Measurements from ENCODE around the gene PET117. TPM values are rescaled to one million over a fixed set of nuclear protein-coding genes. Genes with fewer than 3 reads are reported as not detected.
"Not testable (repeated sequence)": the region's sequence is repeated elsewhere in the genome, so short reads cannot be mapped to it uniquely, and the experiment has no call there.

PET117 gene, protein sequence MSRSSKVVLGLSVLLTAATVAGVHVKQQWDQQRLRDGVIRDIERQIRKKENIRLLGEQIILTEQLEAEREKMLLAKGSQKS
- total RNA-seq = 10 to 100 TPM in 1 of 2 donors, 1 to 10 TPM in 1; 9.8 to 13.9 TPM

DNA sequence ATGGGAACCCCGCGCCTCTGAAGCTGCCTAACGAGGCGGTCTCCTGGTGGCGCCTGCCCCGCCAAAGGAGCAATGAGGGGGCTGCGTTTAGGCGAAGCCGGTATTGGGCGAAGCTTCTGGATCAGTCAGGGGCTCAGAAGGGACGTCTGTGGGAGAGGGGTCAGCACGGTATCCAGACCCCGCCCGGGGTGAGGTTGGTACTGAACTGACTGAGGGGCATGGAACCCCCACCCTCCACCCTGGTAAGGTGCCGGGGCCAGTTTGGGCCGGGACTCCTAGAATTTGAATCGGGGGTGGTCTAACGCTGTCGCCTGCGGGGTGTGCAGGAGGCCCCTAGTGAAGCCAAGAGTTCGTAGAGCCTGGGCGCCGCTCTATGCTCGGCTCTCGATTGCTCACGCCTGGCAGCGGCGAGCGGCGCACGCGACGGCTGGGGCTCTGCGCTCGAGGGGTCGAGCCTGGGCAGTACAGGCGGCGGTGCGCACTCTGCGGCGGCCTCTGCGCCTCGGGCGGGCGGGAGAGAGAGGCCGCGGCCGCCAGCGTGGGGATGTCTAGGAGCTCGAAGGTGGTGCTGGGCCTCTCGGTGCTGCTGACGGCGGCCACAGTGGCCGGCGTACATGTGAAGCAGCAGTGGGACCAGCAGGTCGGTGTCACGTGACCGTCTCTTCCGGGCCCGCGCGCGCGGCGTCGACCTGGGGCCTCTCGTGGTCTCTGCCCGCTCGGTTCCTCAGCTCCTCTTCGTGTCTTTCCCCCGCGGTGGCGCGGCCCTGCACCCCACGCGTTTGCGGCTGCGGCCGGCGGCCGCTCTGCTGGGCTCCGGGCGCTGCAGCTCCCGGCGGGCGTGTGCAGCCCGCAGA is at the start of gene PET117, which contains the start of gene KAT14:
Gene PET117 (plus strand): TSS at position 452 of the 854 bp plus-strand sequence. CDS start 93 bp downstream, at position 545.
Gene KAT14 (plus strand): TSS at position 452 of the 854 bp plus-strand sequence. CDS start 4,798 bp downstream, outside the sequence.
- ATAC-seq (peak; percentile 88 to 91), DNase-seq (ENCODE audit: low spot score in 2 of 2) (peak; percentile 93 to 96)
- H3K36me3 Mint-ChIP-seq = peaks cover 12 to 14% of the 10 kb centered on the region in 2 donors
- no peaks in the 10 kb centered on the region for H3K9me3 Mint-ChIP-seq
- H3K27ac Mint-ChIP-seq = peak within 1 kb of the TSS; percentile 86 to 88

DNA sequence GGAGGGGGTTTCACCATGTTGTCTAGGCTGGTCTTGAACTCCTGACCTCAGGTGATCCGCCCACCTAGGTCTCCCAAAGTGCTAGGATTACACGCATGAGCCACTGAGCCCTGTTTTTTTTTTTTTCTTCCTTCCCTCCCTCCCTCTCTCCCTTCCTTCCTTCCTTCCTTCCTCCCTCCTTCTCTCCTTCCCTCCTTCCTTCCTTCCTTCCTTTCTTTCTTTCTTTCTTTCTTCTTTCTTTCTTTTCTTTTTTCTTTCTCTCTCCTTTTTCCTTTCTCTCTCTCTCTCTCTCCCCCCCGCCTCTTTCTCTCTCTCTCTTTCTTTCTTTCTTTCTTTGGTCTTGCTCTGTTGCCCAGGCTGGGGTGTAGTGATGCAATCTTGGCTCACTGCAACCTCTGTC is 49.4 kb upstream of the PET117 start:
- H3K27ac Mint-ChIP-seq; DNase-seq (ENCODE audit: low spot score in 2 of 2); H3K36me3 Mint-ChIP-seq; ATAC-seq; H3K9me3 Mint-ChIP-seq: not testable (repeated sequence)

DNA sequence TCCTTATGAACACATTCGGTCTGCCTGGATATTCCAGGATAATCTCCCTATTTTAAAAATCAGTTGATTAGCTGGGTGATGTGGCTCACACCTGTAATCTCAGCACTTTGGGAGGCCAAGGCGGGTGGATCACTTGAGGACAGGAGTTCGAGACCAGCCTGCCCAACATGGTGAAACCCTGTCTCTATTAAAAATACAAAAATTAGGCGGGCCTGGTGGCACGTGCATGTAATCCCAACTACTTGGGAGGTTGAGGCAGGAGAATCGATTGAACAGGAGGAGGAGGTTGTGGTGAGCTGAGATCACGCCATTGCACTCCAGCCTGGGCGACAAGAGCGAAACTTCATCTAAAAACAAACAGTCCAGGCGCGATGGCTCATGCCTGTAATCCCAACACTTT is 48.8 kb upstream of the PET117 start:
- not testable (repeated sequence) for DNase-seq (ENCODE audit: low spot score in 2 of 2); H3K27ac Mint-ChIP-seq; H3K9me3 Mint-ChIP-seq; ATAC-seq; H3K36me3 Mint-ChIP-seq

DNA sequence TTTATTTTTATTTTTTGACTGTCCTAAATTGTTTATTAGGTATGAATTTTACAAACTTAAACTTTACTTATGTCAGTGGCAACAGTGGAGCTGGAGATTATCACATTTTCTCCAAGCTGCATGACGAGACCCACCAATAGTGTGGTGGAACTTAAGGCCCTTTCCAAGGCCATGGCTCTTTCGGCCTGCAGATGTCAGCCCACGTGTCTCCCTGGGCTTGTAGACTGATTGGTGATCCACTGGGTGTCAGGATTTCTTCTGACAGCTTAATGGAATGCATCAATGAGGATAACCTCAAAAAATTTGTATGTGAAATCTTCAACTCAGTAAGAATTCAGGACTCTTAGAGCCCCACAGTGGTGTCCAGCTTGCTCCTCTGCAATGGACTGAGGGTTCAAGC is 47.6 kb upstream of the PET117 start:
- no peak for DNase-seq (ENCODE audit: low spot score in 2 of 2)
- Mint-ChIP-seq H3K27ac (no peak overlapping the region), H3K9me3 (no peaks in the 10 kb centered on the region), H3K36me3 (no peaks in the 10 kb centered on the region)
- ATAC-seq = no peak

DNA sequence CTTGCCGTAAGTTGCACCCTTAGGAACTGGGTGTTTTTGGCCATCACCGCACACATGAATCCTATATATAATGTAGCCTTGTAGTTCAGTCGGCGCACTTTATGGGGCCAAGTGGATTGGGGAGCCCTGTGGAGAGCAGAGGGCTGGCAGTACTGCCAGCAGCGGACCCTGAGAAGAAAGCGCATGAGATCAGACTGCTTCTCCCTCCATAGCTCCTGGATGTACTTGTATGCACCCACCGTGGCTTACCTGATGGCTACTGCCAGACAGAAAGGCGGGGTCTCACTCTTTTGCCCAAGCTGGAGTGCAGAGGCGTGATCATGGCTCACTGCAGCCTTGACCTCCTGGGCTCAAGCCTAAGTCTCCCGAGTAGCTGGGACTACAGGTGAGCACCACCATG is 47.2 kb upstream of the PET117 start:
- Mint-ChIP-seq H3K27ac (no peak overlapping the region), H3K36me3 (no peaks in the 10 kb centered on the region), H3K9me3 (no peaks in the 10 kb centered on the region)
- ATAC-seq (no peak), DNase-seq (ENCODE audit: low spot score in 2 of 2) (no peak)

DNA sequence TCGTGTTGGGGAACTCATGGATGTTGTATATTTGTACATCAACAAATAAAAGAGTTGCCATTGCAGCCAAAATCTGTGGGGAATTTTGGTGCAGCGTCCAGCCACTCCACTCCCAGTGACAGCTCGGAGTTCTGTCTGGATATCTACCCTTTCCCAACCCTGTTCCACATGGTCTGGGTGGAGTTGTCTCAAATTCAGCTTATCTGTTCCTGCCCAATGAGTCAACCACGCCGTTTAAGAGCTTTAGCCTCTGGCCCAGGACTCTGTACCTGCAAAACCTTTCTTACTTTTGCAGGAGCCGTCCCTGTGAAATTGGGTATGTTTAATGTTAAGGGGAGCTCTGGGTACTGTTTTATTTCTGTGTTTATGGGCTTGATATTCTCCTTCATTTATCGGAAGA is 46.0 kb upstream of the PET117 start:
- ATAC-seq = no peak
- H3K9me3 Mint-ChIP-seq = no peaks in the 10 kb centered on the region

DNA sequence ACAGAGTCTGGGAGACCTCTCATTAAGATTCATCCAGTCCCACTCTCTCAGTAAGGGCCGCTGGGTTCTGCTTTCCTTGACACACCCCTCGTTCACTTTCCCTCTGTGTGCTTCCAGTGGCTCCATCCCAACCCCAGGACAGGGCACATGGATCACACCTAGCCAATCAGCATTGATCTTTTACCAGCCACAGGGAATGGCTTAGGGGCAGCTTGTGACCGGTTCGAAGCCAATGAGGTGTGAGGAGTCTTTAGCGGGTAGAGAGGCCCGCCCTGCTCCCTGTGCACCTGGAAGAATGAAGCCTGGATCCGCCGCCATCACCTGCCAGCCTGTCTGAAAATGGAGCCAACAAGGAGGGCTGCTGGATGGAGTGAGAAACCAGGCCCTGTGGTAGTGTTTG is 44.8 kb upstream of the PET117 start:
- no peaks in the 10 kb centered on the region for H3K36me3 Mint-ChIP-seq
- H3K9me3 Mint-ChIP-seq = no peaks in the 10 kb centered on the region
- no peak for ATAC-seq
- no peak overlapping the region for H3K27ac Mint-ChIP-seq
- no peak for DNase-seq (ENCODE audit: low spot score in 2 of 2)

More for the DNA sequence above, 46.0 kb upstream of the PET117 start:
- Mint-ChIP-seq H3K27ac (no peak overlapping the region), H3K36me3 (no peaks in the 10 kb centered on the region)
- DNase-seq (ENCODE audit: low spot score in 2 of 2) = no peak

DNA sequence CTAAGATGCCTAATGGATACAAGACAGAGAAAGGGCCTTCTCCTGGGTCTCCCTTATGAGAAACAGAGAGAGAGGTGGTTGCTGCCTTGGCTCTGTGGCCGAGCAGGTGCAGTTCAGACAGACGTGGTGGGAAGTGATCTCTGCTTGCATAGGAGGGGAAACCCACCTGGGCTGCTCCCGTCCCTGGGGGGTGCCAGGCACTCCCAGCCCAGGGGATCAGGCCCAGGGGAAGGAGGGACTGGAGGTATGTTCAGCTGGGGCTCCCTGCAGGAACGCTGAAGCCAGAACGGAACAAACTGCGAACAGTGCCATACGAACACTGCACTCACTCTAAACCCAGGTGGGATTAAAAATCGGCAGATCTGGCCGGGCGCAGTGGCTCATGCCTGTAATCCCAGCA is 44.3 kb upstream of the PET117 start:
- no peak for ATAC-seq
- Mint-ChIP-seq H3K27ac (no peak overlapping the region), H3K9me3 (no peaks in the 10 kb centered on the region), H3K36me3 (no peaks in the 10 kb centered on the region)
- DNase-seq (ENCODE audit: low spot score in 2 of 2) = no peak

DNA sequence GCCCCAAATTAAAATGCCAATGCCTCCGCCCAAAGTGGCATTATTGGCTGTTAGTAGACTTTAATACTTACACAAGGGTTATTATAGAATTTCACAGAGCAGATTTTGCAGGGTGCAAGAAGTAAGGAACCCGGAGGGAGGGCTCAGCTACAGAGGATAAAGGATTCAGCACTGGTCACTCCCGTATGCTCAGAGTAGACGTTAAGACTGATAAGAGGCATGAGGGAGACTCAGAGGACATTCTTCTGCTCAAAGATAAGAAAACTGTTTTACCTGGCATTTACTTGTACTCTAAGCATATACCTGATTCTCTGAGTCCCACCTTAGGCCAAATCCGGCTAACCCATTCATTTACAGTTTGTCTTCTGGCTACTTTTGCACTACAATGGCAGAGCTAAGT is 43.5 kb upstream of the PET117 start:
- DNase-seq (ENCODE audit: low spot score in 2 of 2) = no peak
- no peak overlapping the region for H3K27ac Mint-ChIP-seq
- ATAC-seq = no peak
- H3K9me3 Mint-ChIP-seq = peaks cover 0 to 3% of the 10 kb centered on the region in 2 donors
- H3K36me3 Mint-ChIP-seq = no peaks in the 10 kb centered on the region

DNA sequence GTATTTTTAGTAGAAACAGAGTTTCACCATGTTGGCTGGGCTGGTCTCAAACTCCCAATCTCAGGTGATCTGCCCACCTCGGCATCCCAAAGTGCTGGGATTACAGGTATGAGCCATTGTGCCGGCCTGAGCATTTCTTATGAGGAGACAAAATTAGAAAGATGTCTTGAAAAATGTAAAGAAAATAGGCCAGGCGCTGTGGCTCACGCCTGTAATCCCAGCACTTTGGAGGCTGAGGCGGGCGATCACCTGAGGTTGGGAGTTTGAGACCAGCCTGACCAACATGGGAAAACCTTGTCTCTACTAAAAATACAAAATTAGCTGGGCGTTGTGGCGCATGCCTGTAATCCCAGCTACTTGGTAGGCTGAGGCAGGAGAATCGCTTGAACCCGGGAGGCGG is 37.1 kb upstream of the PET117 start:
- H3K36me3 Mint-ChIP-seq = not testable (repeated sequence)

DNA sequence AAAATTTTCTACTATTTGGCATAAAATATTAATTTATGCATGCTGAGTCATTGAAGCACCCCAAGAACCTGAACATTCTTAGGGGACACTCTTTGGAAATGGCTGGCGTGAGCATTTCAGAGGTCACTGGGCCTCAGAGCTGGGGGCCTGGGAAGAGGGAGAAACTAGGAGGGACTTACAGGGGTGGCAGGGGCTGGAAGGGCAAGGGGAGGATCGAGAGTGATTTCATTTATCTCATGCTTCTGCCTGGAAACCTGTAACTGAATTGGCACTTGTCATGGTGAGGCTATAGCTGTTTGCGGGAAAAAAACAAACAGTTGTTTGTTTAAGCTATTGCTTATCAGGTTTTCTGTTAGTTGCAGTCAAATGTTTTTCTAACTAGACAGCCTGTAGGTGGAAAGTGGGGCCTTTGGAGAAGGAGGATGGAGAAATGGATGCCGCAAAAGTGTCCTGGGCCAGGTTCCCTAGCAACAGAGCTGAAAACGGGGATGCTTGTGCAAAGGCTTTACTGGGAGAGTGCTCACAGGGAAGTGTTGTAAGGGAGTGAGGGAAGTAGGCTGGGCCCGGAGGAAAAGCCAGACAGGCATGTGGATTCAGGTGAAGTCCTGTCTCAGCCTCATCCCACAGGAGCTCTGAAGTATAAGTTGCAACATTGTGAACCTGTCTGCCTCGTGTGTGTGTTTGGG is 36.4 kb upstream of the PET117 start:
- Mint-ChIP-seq H3K27ac (no peak overlapping the region), H3K36me3 (no peaks in the 10 kb centered on the region), H3K9me3 (peaks cover 0 to 3% of the 10 kb centered on the region in 2 donors)
- no peak for DNase-seq (ENCODE audit: low spot score in 2 of 2)
- no peak for ATAC-seq

More for the DNA sequence above, 37.1 kb upstream of the PET117 start:
- not testable (repeated sequence) for ATAC-seq; H3K27ac Mint-ChIP-seq; H3K9me3 Mint-ChIP-seq; DNase-seq (ENCODE audit: low spot score in 2 of 2)

DNA sequence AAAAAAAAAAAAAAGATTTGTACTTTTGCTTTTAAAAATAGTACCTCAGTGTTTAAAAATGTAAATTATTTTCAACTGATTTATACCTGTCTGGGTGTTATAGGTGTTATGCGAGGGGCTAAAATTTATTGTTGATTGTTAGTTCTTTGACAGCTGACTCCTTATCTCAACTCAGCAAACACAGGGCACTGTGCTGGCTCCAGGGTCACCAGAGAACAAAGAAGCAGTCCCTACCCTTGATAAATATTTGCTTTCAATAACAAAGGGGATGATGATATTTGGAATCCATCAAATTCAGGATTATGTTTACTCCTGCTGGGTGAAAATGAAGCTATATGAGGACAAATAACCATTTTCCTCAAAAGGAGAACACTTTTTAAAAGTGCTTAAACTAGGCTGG is 34.2 kb upstream of the PET117 start:
- Mint-ChIP-seq H3K36me3 (no peaks in the 10 kb centered on the region), H3K27ac (no peak overlapping the region), H3K9me3 (peaks cover 0 to 3% of the 10 kb centered on the region in 2 donors)
- DNase-seq (ENCODE audit: low spot score in 2 of 2) (no peak), ATAC-seq (no peak)

DNA sequence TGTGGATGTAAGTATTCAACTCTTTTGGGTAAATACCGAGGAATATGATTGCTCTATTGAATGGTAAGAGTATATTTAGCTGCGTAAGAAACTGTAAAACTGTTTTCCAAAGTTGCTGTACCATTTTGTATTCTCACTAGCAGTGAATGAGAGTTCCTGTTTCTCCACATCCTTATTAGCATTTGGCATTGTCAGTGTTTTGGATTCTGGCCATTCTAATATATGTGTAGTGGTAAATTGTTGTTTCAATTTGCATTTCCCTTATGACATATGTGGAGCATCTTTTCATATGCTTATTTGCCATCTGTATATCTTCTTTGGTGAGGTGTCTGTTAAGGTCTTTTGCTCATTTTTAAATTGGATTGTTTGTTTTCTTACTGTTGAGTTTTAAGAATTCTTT is 29.3 kb upstream of the PET117 start:
- Mint-ChIP-seq H3K36me3 (no peaks in the 10 kb centered on the region), H3K27ac (no peak overlapping the region), H3K9me3 (no peaks in the 10 kb centered on the region)
- ATAC-seq = no peak
- no peak for DNase-seq (ENCODE audit: low spot score in 2 of 2)

DNA sequence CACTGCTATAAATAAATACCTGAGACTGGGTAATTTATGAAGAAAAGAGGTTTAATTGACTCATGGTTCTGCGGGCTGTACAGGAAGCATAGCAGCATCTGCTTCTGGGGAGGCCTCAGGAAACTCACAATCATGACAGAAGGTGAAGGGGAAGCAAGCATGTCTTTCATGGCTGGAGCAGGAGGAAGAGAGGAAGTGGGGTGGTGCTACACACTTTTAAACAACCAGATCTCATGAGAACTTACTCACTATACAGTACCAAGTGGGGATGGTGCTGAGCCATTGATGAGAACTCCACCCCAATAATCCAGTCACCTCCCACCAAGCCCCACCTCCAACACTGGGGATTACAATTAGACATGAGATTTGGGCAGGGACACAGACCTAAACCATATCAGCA is 9.1 kb upstream of the PET117 start:
- peak; percentile 53 to 59 for ATAC-seq
- H3K9me3 Mint-ChIP-seq; H3K36me3 Mint-ChIP-seq; H3K27ac Mint-ChIP-seq; DNase-seq (ENCODE audit: low spot score in 2 of 2): not testable (repeated sequence)

DNA sequence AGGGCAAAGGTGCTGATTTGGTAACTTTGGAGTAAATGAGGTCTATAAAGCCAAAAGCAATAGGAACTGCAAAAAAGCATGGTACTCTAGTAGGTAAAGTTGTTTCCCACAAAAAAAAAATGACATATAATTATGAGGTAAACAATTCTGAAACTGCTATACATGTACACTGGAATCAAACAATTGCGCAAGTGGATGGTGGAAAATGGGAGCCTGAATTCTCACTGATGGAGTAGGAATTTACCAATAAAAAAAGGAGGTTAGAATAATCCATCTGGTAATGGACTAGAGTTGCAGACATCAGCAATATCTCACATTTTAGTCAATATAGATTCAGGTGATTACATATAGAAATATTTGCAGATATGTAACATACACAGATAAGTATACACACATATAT is 5.0 kb upstream of the PET117 start:
- ATAC-seq = no peak
- DNase-seq (ENCODE audit: low spot score in 2 of 2) = no peak
- no peak overlapping the region for H3K27ac Mint-ChIP-seq
- H3K36me3 Mint-ChIP-seq = no peaks in the 10 kb centered on the region
- H3K9me3 Mint-ChIP-seq = no peaks in the 10 kb centered on the region

DNA sequence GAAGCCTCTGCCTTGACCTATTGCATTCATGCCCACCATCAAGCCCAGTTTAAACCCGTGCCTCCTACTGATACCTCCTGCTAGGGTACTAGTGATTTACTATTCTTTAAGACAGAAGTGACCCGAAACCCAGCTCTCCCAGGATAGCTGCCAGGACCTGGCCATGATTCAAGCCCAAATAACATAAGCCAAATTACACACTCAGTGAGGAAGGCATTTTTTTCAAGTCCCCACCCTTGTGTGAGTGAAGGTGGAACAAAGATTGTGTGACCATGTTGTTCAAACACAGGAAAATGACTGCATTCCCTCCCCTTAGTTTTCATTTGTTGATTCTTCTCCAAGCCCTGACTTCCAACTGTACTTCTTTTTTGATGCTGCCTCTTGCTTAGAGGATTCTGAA is 3.7 kb upstream of the PET117 start:
- H3K36me3 Mint-ChIP-seq = peaks cover 6 to 7% of the 10 kb centered on the region in 2 donors
- H3K27ac Mint-ChIP-seq = no peak overlapping the region

DNA sequence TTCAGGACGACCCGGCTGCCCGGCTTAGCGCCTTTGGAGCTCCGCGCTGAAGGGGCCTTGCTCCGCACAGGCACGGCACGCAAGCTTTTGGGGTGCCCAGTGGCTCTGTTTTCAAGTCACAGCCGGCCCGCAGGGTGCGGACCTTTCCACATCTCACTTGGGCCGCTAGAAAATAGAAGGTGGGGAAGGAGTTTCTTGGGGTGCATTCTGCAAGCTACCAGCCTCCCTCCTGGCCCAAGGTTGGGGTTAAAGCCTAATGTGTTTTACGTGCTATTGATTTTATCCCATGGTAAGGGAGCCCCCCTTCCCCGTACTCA is 561 bp downstream of the PET117 start:
- H3K9me3 Mint-ChIP-seq = no peaks in the 10 kb centered on the region
- DNase-seq (ENCODE audit: low spot score in 2 of 2) = no peak
- peak; percentile 2 for ATAC-seq
- H3K27ac Mint-ChIP-seq = peak overlapping the region; percentile 56 to 88
- H3K36me3 Mint-ChIP-seq = peaks cover 13 to 15% of the 10 kb centered on the region in 2 donors

More for the DNA sequence above, 3.7 kb upstream of the PET117 start:
- DNase-seq (ENCODE audit: low spot score in 2 of 2) (no peak), ATAC-seq (no peak)
- H3K9me3 Mint-ChIP-seq = no peaks in the 10 kb centered on the region
